Endothelial cell of umbilical vein (primary cell): ENCODE results near the gene KLHL6. TPM values are rescaled to one million over a fixed set of nuclear protein-coding genes. Genes with fewer than 3 reads are reported as not detected.

ENCODE experiments used
- BruUV-seq: library from RNA; stranded (reverse); fragments of 400-500 nt; replicated peaks from 2 replicates; lab custom pipeline; 2021; lab: Mats Ljungman, UMichigan
- CTCF ChIA-PET: fragments of 300-600, 350-600 bp; sonication (Branson Sonifier 250); formaldehyde crosslinking; loops from one replicate; lab custom pipeline; 2021; ENCODE audit warnings: antibody characterized with exemption, inconsistent platforms; lab: Charles Lee
- POLR2A ChIA-PET: fragments of 300-600, 350-600 bp; sonication (Branson Sonifier 250); formaldehyde crosslinking; loops from one replicate; lab custom pipeline; 2021; ENCODE audit warnings: antibody characterized with exemption, inconsistent platforms; lab: Charles Lee
- DNase-seq: peaks from one replicate; pipeline ENCODE4 v3.0.0-alpha.2; 2011; ENCODE audit warnings: low read depth, low spot score
- FAIRE-seq: peaks from 2 replicates; lab custom pipeline; 2011; peaks lifted over from hg19 to GRCh38; lab: Jason Lieb, UNC
- H2AFZ ChIP-seq: 2 replicates; pipeline ENCODE4 v1.6.0; 2012; ENCODE audit warnings: low read depth, low read length, control low read depth, inconsistent platforms
- H3K27ac ChIP-seq: 2 replicates; pipeline ENCODE4 v1.5.1; 2011; ENCODE audit warnings: low read depth, mild to moderate bottlenecking, control low read depth, low read length, moderate library complexity; ENCODE audit not compliant: insufficient read depth
- H3K27me3 ChIP-seq, 2 experiments: 2 replicates each; pipeline versions ENCODE4 v1.6.0 to v1.6.1; 2011; ENCODE audit warnings: low read length in 2 of 2, mixed read lengths in 1 of 2; ENCODE audit not compliant: control insufficient read depth in 2 of 2, insufficient read depth in 2 of 2
- H3K36me3 ChIP-seq, 2 experiments: 2 replicates in 1 of 2; 3 replicates in 1 of 2; pipeline ENCODE4 v1.5.1; 2011; ENCODE audit warnings: low read length in 2 of 2, mild to moderate bottlenecking in 1 of 2, moderate library complexity in 1 of 2; ENCODE audit not compliant: control insufficient read depth in 2 of 2, insufficient read depth in 2 of 2; ENCODE audit errors: extremely low read depth in 1 of 2
- H3K4me1 ChIP-seq: 3 replicates; pipeline ENCODE4 v1.5.1; 2011; ENCODE audit warnings: mild to moderate bottlenecking, low read length; ENCODE audit not compliant: control insufficient read depth, insufficient read depth; ENCODE audit errors: extremely low read depth
- H3K4me2 ChIP-seq: 2 replicates; pipeline ENCODE4 v1.6.1; 2011; ENCODE audit warnings: low read length, control low read depth, mixed read lengths; ENCODE audit not compliant: insufficient read depth
- H3K4me3 ChIP-seq, 3 experiments: fragments of 200-600 bp in 1 of 3; sonication (generic), shearing (Covaris generic) in 1 of 3; replicated peaks in 1 of 3; 2 replicates each; pipeline ENCODE4 v1.5.1; 2011 to 2016; ENCODE audit warnings: control low read depth in 3 of 3, low read length in 3 of 3, mild to moderate bottlenecking in 2 of 3, inconsistent platforms in 1 of 3, low read depth in 1 of 3, moderate library complexity in 1 of 3; ENCODE audit not compliant: insufficient read depth in 1 of 3
- H3K79me2 ChIP-seq: 2 replicates; pipeline ENCODE4 v1.6.0; 2012; ENCODE audit warnings: low read length, inconsistent platforms; ENCODE audit not compliant: control insufficient read depth, insufficient read depth
- H3K9ac ChIP-seq: replicated peaks from 2 replicates; pipeline ENCODE3; 2011; ENCODE audit warnings: low read length, control low read depth; ENCODE audit not compliant: insufficient read depth; ENCODE audit errors: extremely low read depth
- H3K9me1 ChIP-seq: replicated peaks from 3 replicates; pipeline ENCODE4 v1.6.0; 2011; ENCODE audit warnings: mild to moderate bottlenecking, low read length; ENCODE audit not compliant: control insufficient read depth, insufficient read depth; ENCODE audit errors: extremely low read depth
- H3K9me3 ChIP-seq: replicated peaks from 2 replicates; pipeline ENCODE4 v1.5.1; 2012; ENCODE audit warnings: low read length, inconsistent platforms; ENCODE audit not compliant: control insufficient read depth, insufficient read depth
- H4K20me1 ChIP-seq: replicated peaks from 2 replicates; pipeline ENCODE3; 2011; ENCODE audit warnings: mild to moderate bottlenecking, low read length; ENCODE audit not compliant: control insufficient read depth, insufficient read depth; ENCODE audit errors: extremely low read depth
- EZH2 ChIP-seq: IDR thresholded peaks from 2 replicates; pipeline ENCODE4 v1.6.1; 2012; ENCODE audit warnings: borderline replicate concordance, low read depth, mild to moderate bottlenecking, moderate library complexity, low read length, inconsistent platforms; ENCODE audit not compliant: severe bottlenecking
- FOS ChIP-seq: IDR thresholded peaks from 2 replicates; pipeline ENCODE4 v1.6.1; 2011; ENCODE audit warnings: mild to moderate bottlenecking, low read length, moderate library complexity, borderline replicate concordance; ENCODE audit not compliant: insufficient read depth
- GATA2 ChIP-seq: IDR thresholded peaks from 2 replicates; pipeline ENCODE4 v1.7.0; 2011; ENCODE audit warnings: low read depth, mild to moderate bottlenecking, moderate library complexity, mixed read lengths, low read length; ENCODE audit not compliant: insufficient read length, insufficient read depth
- JUN ChIP-seq: IDR thresholded peaks from 2 replicates; pipeline ENCODE4 v1.6.1; 2011; ENCODE audit warnings: borderline replicate concordance, low read depth; ENCODE audit not compliant: insufficient read length, insufficient read depth
- MAX ChIP-seq: IDR thresholded peaks from 2 replicates; pipeline ENCODE4 v1.6.1; 2011; ENCODE audit not compliant: insufficient read depth, insufficient read length
- MYC ChIP-seq: IDR thresholded peaks from one replicate; pipeline ENCODE4 v1.6.1; 2011; ENCODE audit warnings: mild to moderate bottlenecking, low read depth, low read length
- POLR2A ChIP-seq: IDR thresholded peaks from 2 replicates; pipeline ENCODE4 v1.6.1; 2012; ENCODE audit warnings: low read depth, mild to moderate bottlenecking, control low read depth, low read length
- POLR2AphosphoS5 ChIP-seq: IDR thresholded peaks from 2 replicates; pipeline ENCODE4 v1.6.1; 2012; ENCODE audit warnings: low read depth, mild to moderate bottlenecking, control low read depth, low read length, moderate library complexity; ENCODE audit not compliant: insufficient read depth
- dilution Hi-C: fragments of 300-500 bp; cut with MboI; formaldehyde crosslinking; loops from one replicate; pipeline ENCODE4 v1.15.0; 2019; ENCODE audit warnings: low sequenced_read_pairs; ENCODE audit not compliant: extremely low pct_ligation_motif_present
- intact Hi-C: fragments of 100-400 bp; cut with micrococcal nuclease; formaldehyde crosslinking; loops from one replicate; pipeline ENCODE4 v1.10.0; 2022
- polyA plus RNA-seq, 4 experiments: library from polyadenylated mRNA; depleted of rRNA in 3 of 4; stranded (reverse) in 3 of 4; unstranded in 1 of 4; fragments of >200 nt; gene quantifications; 2 replicates each; pipeline versions ENCODE4 v1.2.1 to v1.2.3, GENCODE V29; 2011 to 2012; ENCODE audit warnings: missing spikeins in 1 of 4
- total RNA-seq: library from RNA; stranded (reverse); gene quantifications from 2 replicates; pipeline ENCODE4 v1.2.3, GENCODE V29; 2021
- TF ChIP-seq, protein P1 (sequence below), 2 donors: IDR thresholded peaks; 1 replicate in 1 of 2; 2 replicates in 1 of 2; pipeline ENCODE4 v1.5.1; 2011; ENCODE audit warnings: low read length in 2 of 2, mild to moderate bottlenecking in 2 of 2, moderate library complexity in 2 of 2, control low read depth in 1 of 2, inconsistent platforms in 1 of 2, low read depth in 1 of 2; ENCODE audit not compliant: insufficient read depth in 1 of 2; ENCODE audit errors: extremely low read depth in 1 of 2

KLHL6 gene
- total and polyA plus RNA-seq, 2 donors (not counting 3 experiments of a cell fraction or from before 2014, with no cell fraction given) = 5.7 to 12.6 TPM

- Histone ChIP-seq H3K36me3 (no peaks in the 10 kb centered on the region), H3K4me3 (no peak overlapping the region), H3K79me2 (no peaks in the 10 kb centered on the region), H2AFZ (no peak overlapping the region), H3K27ac (no peak overlapping the region), H3K9me3 (no peaks in the 10 kb centered on the region), H3K4me2 (no peak overlapping the region), H3K4me1 (peaks cover 3% of the 10 kb centered on the region), H3K9ac (no peak overlapping the region), H4K20me1 (no peaks in the 10 kb centered on the region), H3K9me1 (no peaks in the 10 kb centered on the region), H3K27me3 (no peaks in the 10 kb centered on the region)
- DNase-seq = no peak
- CTCF ChIA-PET = interaction anchor here (1.5 to 1.7 kb wide), 2 partner anchors 11 to 281 kb away, joined by 6 read pairs; no protein-coding TSS in a partner anchor
- dilution Hi-C loops = no loop called here
- POLR2A ChIA-PET = no interaction called here
- FAIRE-seq = no peak
- no TSS peak for BruUV-seq
- intact Hi-C loops = no loop called here
- no peak for TF ChIP-seq JUN
- no peak for TF ChIP-seq FOS
- TF ChIP-seq MYC = no peak
- TF ChIP-seq, protein P1, sequence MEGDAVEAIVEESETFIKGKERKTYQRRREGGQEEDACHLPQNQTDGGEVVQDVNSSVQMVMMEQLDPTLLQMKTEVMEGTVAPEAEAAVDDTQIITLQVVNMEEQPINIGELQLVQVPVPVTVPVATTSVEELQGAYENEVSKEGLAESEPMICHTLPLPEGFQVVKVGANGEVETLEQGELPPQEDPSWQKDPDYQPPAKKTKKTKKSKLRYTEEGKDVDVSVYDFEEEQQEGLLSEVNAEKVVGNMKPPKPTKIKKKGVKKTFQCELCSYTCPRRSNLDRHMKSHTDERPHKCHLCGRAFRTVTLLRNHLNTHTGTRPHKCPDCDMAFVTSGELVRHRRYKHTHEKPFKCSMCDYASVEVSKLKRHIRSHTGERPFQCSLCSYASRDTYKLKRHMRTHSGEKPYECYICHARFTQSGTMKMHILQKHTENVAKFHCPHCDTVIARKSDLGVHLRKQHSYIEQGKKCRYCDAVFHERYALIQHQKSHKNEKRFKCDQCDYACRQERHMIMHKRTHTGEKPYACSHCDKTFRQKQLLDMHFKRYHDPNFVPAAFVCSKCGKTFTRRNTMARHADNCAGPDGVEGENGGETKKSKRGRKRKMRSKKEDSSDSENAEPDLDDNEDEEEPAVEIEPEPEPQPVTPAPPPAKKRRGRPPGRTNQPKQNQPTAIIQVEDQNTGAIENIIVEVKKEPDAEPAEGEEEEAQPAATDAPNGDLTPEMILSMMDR (IDR thresholded peaks at IDR 0.05; ENCODE audit: extremely low read depth in 1 of 2, insufficient read depth in 1 of 2, low read depth in 1 of 2, low read length in 2 of 2) = no peak
- TF ChIP-seq GATA2 = no peak
- no peak for TF ChIP-seq POLR2A
- TF ChIP-seq EZH2 = no peak
- no peak for TF ChIP-seq POLR2AphosphoS5
- no peak for TF ChIP-seq MAX
Observed at GRCh38 chr3:183485585-183485984, 69.9 kb downstream of the KLHL6 start.
